GM21717 (cell line): ENCODE measurements around the gene HTATIP2.
"Not testable (repeated sequence)": the region's sequence is repeated elsewhere in the genome, so short reads cannot be mapped to it uniquely, and the experiment has no call there.

ENCODE experiments used
- ATAC-seq: cut with Tn5 transposase; IDR thresholded peaks from one replicate; pipeline ENCODE4 v1.9.1; 2021; ENCODE audit warnings: mild to moderate bottlenecking, moderate library complexity; ENCODE audit not compliant: unreplicated experiment

Gene HTATIP2

DNA sequence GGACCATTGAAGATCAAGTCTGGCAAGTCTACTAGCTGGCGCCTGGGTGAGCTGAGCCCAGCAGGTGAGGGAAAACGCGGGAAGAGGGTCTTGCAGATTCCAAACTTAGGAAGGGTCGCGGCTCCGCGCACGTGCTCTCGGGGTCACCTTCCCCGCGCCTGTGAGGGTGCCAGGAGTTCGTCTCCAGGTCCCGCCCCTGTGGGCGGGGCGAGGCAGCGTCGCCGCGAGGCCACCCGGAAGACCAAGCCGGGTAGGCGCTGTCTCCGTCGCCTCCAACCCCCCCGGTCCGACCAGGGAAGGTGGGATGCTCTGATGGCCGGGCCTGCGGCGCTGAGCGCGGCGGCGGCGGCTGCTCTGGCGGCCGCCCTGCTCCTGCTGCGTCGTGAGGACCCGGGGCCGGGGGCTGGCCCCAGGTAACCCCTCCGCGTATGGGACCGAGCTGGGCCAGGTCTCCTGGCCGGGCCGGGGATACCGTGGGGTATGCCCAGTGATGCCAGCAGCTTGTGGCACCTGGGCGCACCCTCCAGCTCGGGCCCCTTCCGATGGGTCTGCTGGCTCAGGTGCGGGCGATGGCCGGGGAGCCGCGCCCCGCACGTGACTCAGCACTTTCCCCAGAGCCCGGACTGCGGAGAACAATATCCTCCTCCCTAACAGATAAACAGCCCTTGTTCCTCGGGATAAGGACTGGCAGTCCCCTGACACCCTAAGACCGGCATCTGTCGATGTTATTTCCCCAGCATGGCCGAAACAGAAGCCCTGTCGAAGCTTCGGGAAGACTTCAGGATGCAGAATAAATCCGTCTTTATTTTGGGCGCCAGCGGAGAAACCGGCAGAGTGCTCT is at the start of gene HTATIP2:
Gene HTATIP2 (plus strand): TSS at position 215 of the 841 bp plus-strand sequence. CDS start 524 bp downstream, at position 739.
- ATAC-seq = peak; percentile 98

DNA sequence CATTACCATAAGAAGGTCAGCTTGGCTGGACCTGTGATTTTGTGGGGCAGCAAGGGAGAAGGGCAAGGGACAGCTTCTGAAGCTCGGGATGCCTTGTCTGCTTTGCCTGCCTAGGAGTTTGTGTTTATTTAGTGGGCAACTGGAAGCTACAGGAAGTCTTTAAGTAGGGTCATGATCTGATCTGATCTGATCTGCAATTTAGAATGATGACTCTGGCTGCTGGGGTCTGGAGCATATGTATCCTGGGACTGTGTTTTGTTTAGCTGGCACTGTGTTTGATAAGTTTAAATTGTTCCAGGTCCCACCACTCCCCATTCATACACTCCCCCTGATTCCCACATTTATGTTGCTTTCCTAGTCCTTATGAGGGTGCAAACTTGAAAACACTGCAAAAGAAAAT is 47.7 kb upstream of the HTATIP2 start:
- ATAC-seq = no peak

DNA sequence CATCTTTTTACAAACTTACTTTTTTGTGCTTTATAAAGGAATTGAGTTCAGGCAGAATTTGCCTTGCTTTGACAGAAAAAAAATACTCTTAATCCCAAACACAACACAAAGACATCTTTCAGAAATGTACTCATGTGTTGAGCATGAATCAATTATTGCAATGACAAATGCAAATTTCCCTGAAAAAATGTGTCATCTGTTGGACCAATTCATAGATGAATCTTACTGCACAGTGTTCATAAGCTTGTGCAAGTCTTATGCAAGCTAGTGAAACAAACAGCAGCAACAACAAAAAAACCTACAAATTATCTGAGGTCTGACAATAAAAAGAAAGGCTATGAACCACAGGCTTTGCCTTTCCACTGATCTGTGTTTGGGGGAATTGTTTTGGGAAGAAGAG is 42.3 kb upstream of the HTATIP2 start:
- no peak for ATAC-seq

DNA sequence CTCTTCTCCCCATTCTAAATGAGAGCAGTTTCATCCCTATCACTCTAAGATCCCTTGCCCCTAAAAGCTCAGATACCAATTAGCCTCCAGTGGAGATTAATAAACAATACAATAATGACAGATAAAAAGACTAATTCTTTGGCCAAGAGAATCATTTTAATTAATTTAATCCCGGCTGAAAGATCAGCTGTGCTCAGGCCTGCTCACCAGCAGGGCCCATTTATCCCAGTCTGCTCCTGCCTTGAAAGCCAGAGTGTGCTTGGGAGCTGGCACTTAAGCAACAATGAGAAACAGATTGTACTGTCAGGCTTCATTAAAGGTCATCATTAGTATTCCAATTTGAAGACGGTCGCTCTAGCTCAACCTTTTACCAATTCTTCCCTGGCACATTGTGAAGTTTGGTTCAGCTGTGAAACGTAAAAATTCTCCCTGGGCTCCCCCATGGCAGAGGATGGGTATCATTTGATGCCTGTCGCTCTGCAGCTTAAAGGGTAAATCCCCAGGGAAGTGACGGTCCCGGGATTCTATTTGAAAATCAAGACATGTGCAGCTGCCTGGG is 36.1 kb upstream of the HTATIP2 start:
- no peak for ATAC-seq

DNA sequence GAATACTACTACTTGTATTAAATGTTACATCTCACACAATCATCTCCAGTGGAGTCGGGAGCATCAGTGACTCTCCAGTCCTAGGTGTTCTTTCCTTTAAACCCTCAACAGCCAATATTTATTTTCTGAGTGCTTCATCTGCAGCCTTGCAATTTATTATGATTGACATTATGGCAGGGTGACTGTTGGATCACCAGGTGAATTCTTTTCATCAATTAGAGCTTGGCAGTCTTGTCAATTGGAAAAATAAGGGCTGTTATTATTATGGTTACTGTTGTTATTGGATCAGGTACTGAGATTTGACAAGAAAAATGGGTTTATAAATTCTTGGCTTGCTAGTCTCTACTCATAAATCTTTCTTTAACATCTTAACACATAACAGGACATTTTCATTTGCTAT is 27.5 kb upstream of the HTATIP2 start:
- ATAC-seq = no peak

DNA sequence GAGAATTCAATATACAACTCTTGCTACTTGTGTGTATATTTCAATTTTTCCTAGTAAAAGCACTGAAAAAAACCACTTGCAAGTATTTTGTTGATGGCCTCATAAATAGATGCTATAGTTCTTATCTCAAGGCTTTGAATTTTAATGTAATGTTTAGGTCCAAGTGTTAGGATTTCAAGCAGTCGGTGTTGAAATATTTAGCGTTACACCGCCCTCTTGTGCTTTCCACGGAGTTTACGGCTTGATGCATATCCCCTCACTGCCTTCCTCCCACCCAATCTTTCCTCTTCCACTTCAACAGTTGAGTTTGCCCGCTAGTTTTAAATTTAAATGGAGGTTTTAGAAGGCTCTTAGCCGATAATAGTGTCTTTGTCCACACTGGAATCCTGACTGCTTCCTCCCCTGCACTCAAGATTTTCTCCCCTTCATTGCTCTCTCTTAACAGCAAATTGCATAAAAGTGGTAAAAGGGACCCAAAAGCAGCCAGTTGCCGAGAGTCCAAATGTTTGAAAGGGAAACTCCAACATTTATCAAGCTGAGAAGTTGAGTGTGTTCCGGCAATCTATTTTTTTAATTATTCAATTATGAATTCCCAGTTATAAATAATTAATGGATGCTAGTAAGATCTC is 25.9 kb upstream of the HTATIP2 start:
- no peak for ATAC-seq

DNA sequence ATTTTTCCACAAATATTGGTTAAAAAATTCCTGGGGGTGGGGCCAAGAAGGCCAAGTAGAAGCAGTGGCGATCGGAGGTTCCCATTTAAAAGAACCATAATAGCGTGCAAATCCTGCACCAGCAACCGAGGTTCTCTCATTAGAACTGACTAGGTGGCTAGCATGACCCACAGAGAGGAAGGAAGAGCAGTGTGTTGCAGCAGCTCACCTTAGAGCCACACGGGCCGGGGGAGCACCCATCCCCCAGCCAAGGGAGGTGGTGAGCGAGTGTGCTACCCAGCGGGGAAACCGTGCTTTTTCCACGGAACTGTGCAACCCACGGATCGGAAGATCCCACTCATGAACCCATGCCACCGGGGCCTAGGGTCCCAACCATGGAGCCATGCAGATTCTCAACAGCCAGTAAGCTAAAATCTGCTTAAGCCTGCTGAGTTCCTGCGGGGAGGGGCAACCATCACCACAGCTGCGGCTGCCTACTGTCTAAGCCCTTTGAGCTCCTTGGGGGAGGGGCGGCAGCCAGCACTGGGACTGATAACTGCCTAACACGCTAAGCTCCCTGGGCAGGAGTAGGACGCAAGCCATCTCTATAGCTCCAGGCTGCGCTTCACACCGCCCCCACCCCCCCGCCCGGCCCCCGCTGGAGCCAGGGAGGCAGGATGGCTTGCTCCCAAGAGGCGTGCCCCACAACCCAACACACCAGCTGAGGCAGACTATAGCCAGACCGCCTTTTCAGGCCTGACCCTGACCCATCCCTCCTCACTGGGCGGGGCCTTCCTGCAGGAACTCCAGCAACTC is 21.0 kb upstream of the HTATIP2 start:
- ATAC-seq = no peak

DNA sequence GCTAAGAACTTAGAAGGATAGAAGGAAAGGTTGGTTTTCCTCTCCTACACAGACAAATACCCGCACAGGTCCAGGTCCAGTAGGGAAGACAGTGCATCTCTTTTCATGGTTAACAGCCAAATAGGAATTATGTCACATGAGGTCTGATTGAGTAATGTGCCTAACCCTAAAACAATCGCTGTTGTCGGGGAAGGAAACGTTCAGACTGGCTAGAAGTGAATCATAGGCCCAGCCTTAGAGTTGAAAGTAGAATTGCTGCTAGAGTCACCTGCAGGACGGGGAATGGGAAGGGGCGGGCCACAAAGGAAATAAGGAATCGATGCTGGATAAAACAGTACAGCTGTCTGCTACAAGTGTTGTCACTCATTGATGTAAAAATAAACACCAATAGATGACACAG is 12.4 kb upstream of the HTATIP2 start:
- no peak for ATAC-seq

DNA sequence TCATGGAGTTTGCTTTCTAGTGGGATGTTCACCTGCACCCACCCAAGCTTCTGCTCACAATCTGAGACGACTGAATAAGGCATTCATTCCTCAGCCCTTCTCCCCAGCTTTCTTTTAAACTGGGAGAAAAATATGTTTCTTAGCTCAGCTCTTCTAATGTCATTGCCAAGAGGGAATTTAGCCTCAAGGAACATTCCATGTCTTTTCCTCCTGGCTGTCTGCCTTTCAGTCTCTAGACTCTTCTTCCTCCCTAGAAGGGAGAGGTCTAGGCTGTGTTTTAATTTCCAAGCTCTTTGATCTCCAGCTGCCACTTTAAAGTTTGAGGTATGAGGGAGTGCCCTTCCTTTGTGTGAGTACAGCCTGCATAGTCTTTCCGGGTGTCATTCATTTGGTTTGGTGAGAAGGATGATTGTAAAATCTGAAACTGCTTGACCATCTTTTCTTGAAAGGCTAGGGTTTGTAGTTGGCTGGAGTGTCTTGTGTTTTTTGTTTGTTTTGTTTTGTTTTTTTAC is 11.7 kb upstream of the HTATIP2 start:
- ATAC-seq = no peak

DNA sequence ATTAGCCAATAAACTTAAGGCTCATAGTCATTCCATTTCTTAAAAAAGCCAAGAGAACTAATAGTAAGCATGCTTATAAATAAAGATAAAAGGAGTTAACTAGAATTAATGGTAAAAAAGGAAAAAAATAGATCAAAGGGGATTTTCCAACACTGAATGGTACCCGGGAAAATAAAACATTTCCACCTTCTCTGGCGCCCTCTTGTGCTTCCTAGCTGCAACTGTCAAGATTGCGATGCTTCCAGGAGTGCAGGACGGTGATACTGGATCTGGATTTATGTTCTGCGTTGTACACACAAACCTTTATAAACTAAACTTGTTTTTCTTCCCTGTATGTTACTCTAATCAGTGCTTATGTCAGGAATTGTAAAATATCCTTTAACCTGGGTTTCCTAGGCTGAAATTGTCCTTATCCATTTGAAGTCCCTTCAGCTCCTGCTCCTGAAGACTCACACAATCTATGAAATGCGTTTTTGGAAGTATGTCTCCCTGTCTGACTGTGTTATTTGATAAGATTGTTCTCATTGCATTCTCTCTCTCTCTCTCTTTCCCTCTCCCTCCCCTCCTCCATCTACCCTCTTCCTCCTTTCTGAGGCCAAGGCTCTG is 9.6 kb upstream of the HTATIP2 start:
- ATAC-seq = no peak

DNA sequence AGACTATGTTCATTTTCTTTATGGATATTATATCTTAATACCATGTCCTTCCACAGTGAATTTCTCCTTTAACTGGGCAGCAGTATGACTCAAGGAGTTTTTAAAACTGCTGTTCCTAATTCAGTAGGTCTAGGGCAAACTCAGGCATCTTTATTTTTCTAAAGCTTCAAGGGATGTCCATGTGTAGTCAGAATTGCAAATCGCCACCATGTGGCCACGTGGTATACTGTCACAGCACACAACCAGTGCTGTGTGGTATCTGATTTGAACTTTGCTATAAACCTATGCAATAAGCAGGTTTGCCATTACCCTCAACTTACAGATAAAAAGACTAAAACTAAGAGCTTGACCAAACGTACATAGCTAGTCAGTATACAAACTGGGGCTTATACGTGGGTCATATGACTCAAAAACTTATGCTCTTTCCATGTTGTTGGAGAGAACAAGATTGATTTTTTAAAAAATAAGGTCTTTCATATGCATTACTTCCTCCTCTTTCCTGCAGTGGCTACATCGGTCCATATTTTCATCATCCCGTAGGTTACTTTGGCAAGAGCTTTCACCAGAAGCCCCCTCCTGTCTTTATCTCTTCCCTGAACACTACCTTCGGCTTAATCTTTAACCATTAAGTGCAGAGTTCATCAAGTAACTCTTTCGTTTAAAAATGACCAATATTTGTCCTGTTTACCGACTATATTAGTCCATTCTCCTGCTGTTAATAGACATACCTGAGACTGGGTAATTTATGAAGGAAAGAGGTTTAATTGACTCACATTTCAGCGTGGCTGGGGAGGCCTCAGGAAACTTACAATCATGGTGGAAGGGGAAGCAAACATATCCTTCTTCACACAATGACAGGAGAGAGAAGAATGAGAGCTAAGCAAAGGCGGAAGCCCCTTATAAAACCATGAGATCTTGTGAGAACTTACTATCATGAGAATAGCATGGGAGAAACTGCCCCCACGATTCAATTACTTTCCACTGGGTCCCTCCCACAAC is 8.0 kb upstream of the HTATIP2 start:
- ATAC-seq = peak; percentile 86

DNA sequence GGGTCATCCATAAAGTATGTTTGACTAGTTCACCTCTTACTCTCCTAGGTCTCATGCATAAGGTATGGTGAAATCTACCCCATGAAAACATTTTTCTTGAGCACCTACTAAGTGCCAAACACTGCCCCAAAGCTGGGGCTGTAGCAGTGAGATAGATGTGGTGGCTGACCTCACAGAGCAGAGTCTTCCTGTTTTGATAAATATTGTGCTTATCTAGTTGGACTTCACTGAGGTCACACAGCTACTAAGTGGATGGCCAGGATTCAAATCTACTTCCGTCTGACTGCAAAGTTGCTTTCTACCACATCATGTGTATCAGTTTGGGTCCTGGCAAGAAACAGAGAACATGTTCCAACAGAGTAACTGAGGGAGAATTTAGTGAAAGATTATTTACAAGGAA is 6.4 kb upstream of the HTATIP2 start:
- ATAC-seq = no peak

DNA sequence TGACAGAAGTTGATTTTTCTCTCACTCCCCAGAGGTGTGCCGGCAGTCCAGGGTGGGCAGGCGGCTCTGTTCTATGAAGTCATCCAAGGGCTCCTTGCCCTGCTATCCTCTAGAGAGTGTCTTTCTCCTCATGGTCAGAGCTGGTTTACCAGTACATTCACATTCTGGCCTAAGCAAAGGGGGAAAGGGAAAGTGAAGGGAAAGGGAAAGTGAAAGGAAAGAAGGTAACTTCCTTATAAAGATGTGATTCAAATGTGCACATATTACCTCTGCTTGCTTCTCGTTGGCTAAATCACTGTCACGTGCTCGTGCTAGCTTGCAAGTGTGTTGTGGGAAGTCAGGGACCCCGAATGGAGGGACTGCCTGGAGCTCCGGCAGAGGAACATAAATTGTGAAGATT is 2.9 kb upstream of the HTATIP2 start:
- ATAC-seq = no peak

DNA sequence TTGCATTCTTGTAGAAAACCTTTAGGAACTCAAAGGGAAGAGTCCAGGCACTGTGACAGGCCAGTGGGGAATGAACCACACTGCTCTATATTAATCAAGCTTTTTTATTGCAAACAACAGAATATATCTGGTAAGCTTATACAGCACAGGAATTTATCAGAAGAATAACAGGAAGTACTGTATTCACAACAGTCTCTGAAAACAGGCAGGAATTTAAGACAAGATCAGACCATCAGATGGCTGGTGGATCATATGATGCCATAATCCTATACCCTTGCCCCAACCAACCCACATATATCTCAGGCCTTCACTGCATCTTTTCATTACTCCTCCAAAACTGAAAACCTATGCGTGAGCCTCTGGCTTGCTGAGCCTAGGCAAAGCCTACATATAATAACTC is 1.0 kb upstream of the HTATIP2 start:
- ATAC-seq = no peak

DNA sequence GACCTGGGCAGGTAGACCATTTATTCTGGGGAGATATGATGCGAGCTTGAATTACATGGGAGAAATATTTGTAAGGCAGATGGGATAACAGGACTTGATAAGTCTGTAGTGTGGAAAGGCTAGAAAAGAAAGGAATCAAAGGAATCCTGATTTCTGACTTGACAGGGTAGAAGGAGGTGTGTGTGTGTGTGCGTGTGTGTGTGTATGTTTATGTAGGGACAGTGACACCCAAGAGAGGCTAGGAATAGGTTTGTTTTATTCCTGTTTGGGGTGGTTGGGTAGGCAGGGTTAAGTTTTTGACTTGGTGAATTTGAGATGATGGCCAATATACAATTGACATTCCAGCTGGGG is 390 bp upstream of the HTATIP2 start:
- ATAC-seq = peak; percentile 13

DNA sequence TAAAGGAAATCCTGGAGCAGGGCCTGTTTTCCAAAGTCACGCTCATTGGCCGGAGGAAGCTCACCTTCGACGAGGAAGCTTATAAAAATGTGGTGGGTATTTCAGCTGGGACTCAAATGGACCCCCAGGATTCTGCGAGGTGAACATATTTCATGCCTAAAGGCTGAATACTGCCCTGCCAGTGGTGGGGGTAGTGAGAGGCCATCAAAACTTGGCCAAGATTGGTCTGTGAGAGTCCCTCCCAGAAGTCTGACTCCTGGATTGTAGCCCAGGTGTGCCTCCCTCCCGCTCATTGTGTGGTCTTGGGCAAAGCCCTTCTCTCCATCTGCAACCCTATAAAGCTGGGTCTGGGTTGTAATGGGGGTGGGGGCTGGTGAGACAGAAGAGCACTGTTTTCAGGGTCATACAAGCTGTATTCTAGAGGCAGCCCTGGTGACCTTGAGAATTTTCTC is 853 bp downstream of the HTATIP2 start:
- no peak for ATAC-seq

DNA sequence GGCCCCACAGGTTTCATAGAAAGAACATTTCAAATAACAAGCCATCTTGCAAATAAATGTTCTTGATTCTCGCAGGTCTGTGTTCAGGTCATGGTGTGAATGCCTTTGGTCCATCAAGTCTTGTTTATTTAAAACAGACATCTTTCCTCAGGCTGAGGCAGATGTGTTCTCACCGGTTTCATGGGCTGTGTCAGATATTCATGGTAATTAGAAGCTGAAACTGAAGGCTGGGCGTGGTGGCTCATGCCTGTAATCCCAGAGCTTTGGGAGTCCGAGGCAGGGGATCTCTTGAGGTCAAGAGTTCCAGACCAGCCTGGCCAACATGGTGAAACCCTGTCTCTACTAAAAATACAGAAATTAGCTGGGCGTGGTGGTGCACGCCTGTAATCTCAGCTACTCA is 2.0 kb downstream of the HTATIP2 start:
- ATAC-seq = not testable (repeated sequence)

DNA sequence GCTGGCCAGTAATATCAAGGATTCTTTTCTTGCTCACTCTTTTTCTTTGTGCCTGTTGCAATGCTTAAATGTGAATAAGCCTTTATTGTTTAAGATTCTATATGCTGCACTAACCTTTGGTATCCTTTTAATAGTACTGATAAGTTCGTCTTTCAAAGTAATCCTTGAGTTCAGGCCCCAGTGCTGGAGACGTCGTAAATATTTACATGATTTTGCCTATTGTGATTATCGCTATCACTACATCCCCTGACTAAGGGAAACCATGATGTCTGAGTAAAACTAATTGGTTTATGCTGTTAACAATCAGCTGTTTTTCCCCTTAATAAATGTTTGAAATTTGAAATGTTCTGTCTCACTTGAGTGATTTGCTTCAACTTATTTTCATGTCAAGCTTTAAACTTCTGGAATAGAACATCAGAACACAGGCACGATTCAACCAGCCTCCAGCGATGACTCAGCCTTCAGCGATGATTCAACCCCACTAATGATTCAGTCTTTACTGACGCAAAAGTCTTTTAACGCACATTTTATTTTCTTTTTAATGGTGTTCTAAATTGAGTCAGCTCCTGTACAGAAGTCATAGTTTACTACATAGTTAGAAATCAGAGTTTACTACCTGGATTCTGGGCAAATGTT is 3.9 kb downstream of the HTATIP2 start:
- no peak for ATAC-seq

DNA sequence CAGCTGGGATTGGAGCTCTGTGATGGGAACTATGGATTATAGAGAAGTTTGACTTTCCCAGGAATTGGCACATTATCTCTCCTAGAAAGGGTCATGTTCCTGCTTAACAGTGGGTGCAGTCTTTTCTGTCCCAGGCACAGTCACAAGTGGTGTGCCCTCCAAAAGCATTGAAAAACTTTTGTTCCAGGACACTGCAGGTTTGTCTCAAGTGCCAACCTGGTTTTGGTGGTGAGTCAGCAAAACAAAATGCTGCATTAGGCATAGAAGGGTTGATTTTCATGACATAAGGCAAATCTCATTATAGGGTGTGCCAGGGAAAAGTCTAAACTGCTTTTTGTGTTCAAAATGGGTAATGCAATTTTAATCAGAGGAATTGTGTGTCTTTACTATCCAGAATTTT is 4.9 kb downstream of the HTATIP2 start:
- no peak for ATAC-seq
